H1 (cell line): ENCODE results near the gene GNAT2. TPM values are rescaled to one million over a fixed set of nuclear protein-coding genes. Genes with fewer than 3 reads are reported as not detected.
A peak's percentile ranks its signal among the peaks of the same experiment; 100 is the strongest.

Source experiments
- CTCF ChIA-PET: fragments of 300-600 bp; sonication (Branson Sonifier 250); formaldehyde crosslinking; loops from one replicate; lab custom pipeline; 2021; ENCODE audit not compliant: partially characterized antibody; lab: Charles Lee
- POLR2A ChIA-PET: fragments of 300-600 bp; sonication (Branson Sonifier 250); formaldehyde crosslinking; loops from one replicate; lab custom pipeline; 2021; ENCODE audit warnings: inconsistent platforms; ENCODE audit not compliant: partially characterized antibody; lab: Charles Lee
- DNase-seq, 2 experiments: peaks; one replicate each; pipeline versions ENCODE4 v3.0.0 to v3.0.0-alpha.2; 2010 to 2022; ENCODE audit warnings: low spot score in 2 of 2, low read depth in 1 of 2, mixed read lengths in 1 of 2
- FAIRE-seq: peaks from 2 replicates; lab custom pipeline; 2011; peaks lifted over from hg19 to GRCh38; lab: Jason Lieb, UNC
- H2AFZ ChIP-seq: 2 replicates; pipeline ENCODE4 v1.8.1; 2012; ENCODE audit warnings: low read length, inconsistent platforms
- H2AK5ac ChIP-seq: 2 replicates; pipeline ENCODE4 v1.6.1; 2013; ENCODE audit warnings: low read depth, low read length
- H2BK120ac ChIP-seq: replicated peaks from 2 replicates; pipeline ENCODE3; 2013; ENCODE audit warnings: low read depth, low read length, inconsistent platforms
- H2BK12ac ChIP-seq: 2 replicates; pipeline ENCODE4 v1.6.1; 2013; ENCODE audit warnings: low read depth, low read length
- H2BK15ac ChIP-seq: 2 replicates; pipeline ENCODE4 v1.6.1; 2013; ENCODE audit warnings: low read length
- H2BK20ac ChIP-seq: 2 replicates; pipeline ENCODE4 v1.6.1; 2013; ENCODE audit warnings: low read length
- H2BK5ac ChIP-seq: 2 replicates; pipeline ENCODE4 v1.6.1; 2013; ENCODE audit warnings: low read depth, low read length
- H3K14ac ChIP-seq: 2 replicates; pipeline ENCODE4 v1.6.1; 2013; ENCODE audit warnings: inconsistent platforms; ENCODE audit not compliant: insufficient read length
- H3K18ac ChIP-seq: 2 replicates; pipeline ENCODE4 v1.6.1; 2013; ENCODE audit warnings: low read length; ENCODE audit errors: extremely low read depth
- H3K23ac ChIP-seq: 2 replicates; pipeline ENCODE4 v1.6.1; 2013; ENCODE audit warnings: inconsistent platforms; ENCODE audit not compliant: insufficient read length
- H3K23me2 ChIP-seq: 2 replicates; pipeline ENCODE4 v1.6.1; 2013; ENCODE audit warnings: low read depth, low read length
- H3K27ac ChIP-seq: 2 replicates; pipeline ENCODE4 v1.6.1; 2011; ENCODE audit warnings: low read depth, low read length, inconsistent platforms
- H3K27me3 ChIP-seq, 4 experiments: replicated peaks in 1 of 4; 1 replicate in 1 of 4; 2 replicates in 3 of 4; pipeline versions ENCODE4 v1.6.1 to v1.8.1; 2011 to 2013; ENCODE audit warnings: low read length in 3 of 4, mild to moderate bottlenecking in 3 of 4, inconsistent platforms in 2 of 4, mixed read lengths in 2 of 4, moderate library complexity in 1 of 4; ENCODE audit not compliant: control insufficient read depth in 3 of 4, insufficient read depth in 3 of 4; ENCODE audit errors: extremely low read depth in 1 of 4
- H3K36me3 ChIP-seq, 4 experiments: 2 replicates each; pipeline versions ENCODE4 v1.6.1 to v1.8.1; 2011 to 2013; ENCODE audit warnings: mild to moderate bottlenecking in 4 of 4, low read length in 3 of 4, moderate library complexity in 2 of 4, control low read depth in 1 of 4, inconsistent platforms in 1 of 4; ENCODE audit not compliant: insufficient read depth in 4 of 4, control insufficient read depth in 2 of 4
- H3K4ac ChIP-seq: replicated peaks from 2 replicates; pipeline ENCODE3; 2013; ENCODE audit warnings: low read length, low read depth, mixed read lengths, inconsistent platforms; ENCODE audit not compliant: insufficient read length
- H3K4me1 ChIP-seq, 4 experiments: replicated peaks in 1 of 4; 1 replicate in 1 of 4; 2 replicates in 3 of 4; pipeline versions ENCODE4 v1.6.1 to v1.8.1; 2011 to 2013; ENCODE audit warnings: low read length in 3 of 4, inconsistent platforms in 2 of 4, mixed read lengths in 1 of 4; ENCODE audit not compliant: insufficient read depth in 4 of 4, control insufficient read depth in 3 of 4
- H3K4me2 ChIP-seq, 2 experiments: 2 replicates each; pipeline versions ENCODE4 v1.6.1 to v1.8.1; 2011 to 2013; ENCODE audit warnings: low read depth in 2 of 2, low read length in 2 of 2, control low read depth in 1 of 2, inconsistent platforms in 1 of 2, mild to moderate bottlenecking in 1 of 2; ENCODE audit not compliant: insufficient read depth in 1 of 2
- H3K4me3 ChIP-seq, 4 experiments: fragments of 200-600, 300-600 bp in 1 of 4; sonication (generic), shearing (Covaris generic), sonication (Bioruptor Twin) in 1 of 4; 2 replicates each; pipeline versions ENCODE4 v1.5.1 to v1.8.1; 2011 to 2016; ENCODE audit warnings: low read length in 4 of 4, low read depth in 3 of 4, control low read depth in 2 of 4, inconsistent platforms in 2 of 4, mild to moderate bottlenecking in 2 of 4, mixed read lengths in 1 of 4, moderate library complexity in 1 of 4; ENCODE audit not compliant: insufficient read depth in 2 of 4; ENCODE audit errors: extremely low read depth in 1 of 4
- H3K56ac ChIP-seq: replicated peaks from 2 replicates; pipeline ENCODE3; 2013; ENCODE audit warnings: low read depth, mild to moderate bottlenecking, mixed read lengths, low read length, inconsistent platforms; ENCODE audit not compliant: insufficient read length
- H3K79me1 ChIP-seq: 2 replicates; pipeline ENCODE4 v1.6.1; 2013; ENCODE audit warnings: low read depth, low read length, control low read depth
- H3K79me2 ChIP-seq, 2 experiments: 2 replicates each; pipeline versions ENCODE4 v1.6.1 to v1.8.1; 2012 to 2013; ENCODE audit warnings: low read length in 2 of 2, mild to moderate bottlenecking in 2 of 2, inconsistent platforms in 1 of 2; ENCODE audit not compliant: insufficient read depth in 2 of 2, control insufficient read depth in 1 of 2
- H3K9ac ChIP-seq, 4 experiments: replicated peaks in 1 of 4; 1 replicate in 1 of 4; 2 replicates in 3 of 4; pipeline versions ENCODE4 v1.6.1 to v1.8.1; 2011 to 2013; ENCODE audit warnings: low read depth in 3 of 4, low read length in 3 of 4, control low read depth in 2 of 4, mild to moderate bottlenecking in 2 of 4, moderate library complexity in 2 of 4, inconsistent platforms in 1 of 4; ENCODE audit errors: extremely low read depth in 1 of 4
- H3K9me3 ChIP-seq, 2 experiments: 2 replicates each; pipeline versions ENCODE4 v1.6.1 to v1.8.1; 2012 to 2013; ENCODE audit warnings: mild to moderate bottlenecking in 2 of 2, moderate library complexity in 2 of 2, control low read depth in 1 of 2, inconsistent platforms in 1 of 2, low read depth in 1 of 2, low read length in 1 of 2, mixed read lengths in 1 of 2; ENCODE audit not compliant: insufficient read depth in 2 of 2
- H4K20me1 ChIP-seq, 2 experiments: replicated peaks in 1 of 2; 2 replicates each; pipeline versions ENCODE3 to v1.8.1; 2011 to 2013; ENCODE audit warnings: inconsistent platforms in 2 of 2, low read length in 2 of 2, mild to moderate bottlenecking in 1 of 2; ENCODE audit not compliant: insufficient read depth in 2 of 2, control insufficient read depth in 1 of 2
- H4K5ac ChIP-seq: 2 replicates; pipeline ENCODE4 v1.6.1; 2013; ENCODE audit warnings: low read length, low read depth, mixed read lengths, inconsistent platforms; ENCODE audit not compliant: insufficient read length
- H4K8ac ChIP-seq: 2 replicates; pipeline ENCODE4 v1.8.0; 2013; ENCODE audit warnings: mild to moderate bottlenecking, moderate library complexity, low read length, inconsistent platforms; ENCODE audit not compliant: insufficient read depth; ENCODE audit errors: extremely low read depth
- H4K91ac ChIP-seq: replicated peaks from 2 replicates; pipeline ENCODE3; 2013; ENCODE audit warnings: low read length, mixed read lengths, inconsistent platforms; ENCODE audit not compliant: insufficient read length
- ATF2 ChIP-seq: IDR thresholded peaks from 2 replicates; pipeline ENCODE4 v1.6.1; 2012; ENCODE audit warnings: low read length, inconsistent platforms
- E2F6 ChIP-seq: IDR thresholded peaks from 2 replicates; pipeline ENCODE4 v1.6.1; 2012; ENCODE audit warnings: inconsistent platforms
- EZH2 ChIP-seq: fragments of 200-600 bp; sonication (generic); IDR thresholded peaks from 2 replicates; pipeline ENCODE4 v1.7.1; 2012; ENCODE audit warnings: low read depth, mild to moderate bottlenecking, moderate library complexity, low read length, inconsistent platforms; ENCODE audit not compliant: severe bottlenecking
- GABPA ChIP-seq: IDR thresholded peaks from 2 replicates; pipeline ENCODE4 v1.6.1; 2011; ENCODE audit warnings: mild to moderate bottlenecking, low read length, moderate library complexity, borderline replicate concordance; ENCODE audit not compliant: insufficient read depth
- KDM5A ChIP-seq: fragments of 200-600 bp; IDR thresholded peaks from 2 replicates; pipeline ENCODE4 v1.7.1; 2012; ENCODE audit warnings: mild to moderate bottlenecking, low read length, inconsistent platforms, mixed read lengths
- POLR2AphosphoS5 ChIP-seq: IDR thresholded peaks from 2 replicates; pipeline ENCODE4 v1.6.1; 2011; ENCODE audit warnings: low read depth, low read length
- RFX5 ChIP-seq: IDR thresholded peaks from 2 replicates; pipeline ENCODE4 v1.6.1; 2011; ENCODE audit warnings: low read depth, low read length, improper control_type of control experiment, borderline replicate concordance
- SIRT6 ChIP-seq: IDR thresholded peaks from one replicate; pipeline ENCODE4 v1.7.1; 2012; ENCODE audit warnings: low read length, inconsistent platforms
- TCF12 ChIP-seq: IDR thresholded peaks from 2 replicates; pipeline ENCODE4 v1.6.1; 2011; ENCODE audit warnings: low read depth, mild to moderate bottlenecking, low read length
- WGBS, 2 experiments: shearing (Covaris generic) in 1 of 2; methylation state at CpG; one replicate each; pipeline versions ENCODE4 v1.1.6 to v1.1.7; 2013 to 2015; ENCODE audit warnings: low lambda C conversion rate in 2 of 2, mixed read lengths in 2 of 2, inconsistent platforms in 1 of 2, low coverage in 1 of 2, missing lambda C conversion rate in 1 of 2; ENCODE audit not compliant: insufficient replicate concordance in 2 of 2, insufficient coverage in 1 of 2, insufficient read length in 1 of 2; ENCODE audit errors: extremely low coverage in 1 of 2, missing lambda C conversion rate in 1 of 2; 5-methylcytosine and 5-hydroxymethylcytosine counted together
- polyA plus RNA-seq, 7 experiments: library from polyadenylated mRNA; depleted of rRNA in 3 of 7; stranded (reverse) in 5 of 7; unstranded in 2 of 7; fragments of >200 nt in 5 of 7; fragments of 200-250 nt in 2 of 7; gene quantifications; 1 replicate in 5 of 7; 2 replicates in 1 of 7; 4 replicates in 1 of 7; pipeline versions ENCODE4 v1.2.1 to v1.2.3, GENCODE V29; 2011 to 2013; ENCODE audit warnings: missing spikeins in 2 of 7, mixed read lengths in 2 of 7
- total RNA-seq: library from RNA; stranded (reverse); fragmentation: NEBNext Ultra II Directional; extraction: Animal tissue kit (Norgen Biotek cat#: 25700); gene quantifications from 2 replicates; pipeline ENCODE4 v1.2.1, GENCODE V29; 2021

The GNAT2 gene
- total and polyA plus RNA-seq, 2 of the 8 experiments (the other 6 are each of a cell fraction or from before 2014, with no cell fraction given) = 0.05 TPM; not detected in 1

GRCh38 chr1:109624201-109625010 is 5.0 kb upstream of the GNAT2 start:
- Histone ChIP-seq H3K4ac (no peak overlapping the region), H2BK120ac (no peak overlapping the region), H2AFZ (no peak overlapping the region), H3K4me3 (no peak overlapping the region), H3K23ac (no peak overlapping the region), H3K79me2 (peaks cover 0 to 37% of the 10 kb centered on the region in 2 experiments; a peak in 2 of 4 replicates), H2AK5ac (0 out of 2 replicates have a peak overlapping the region, but pooled peaks have one; percentile 53), H3K9me3 (no peaks in the 10 kb centered on the region), H4K8ac (no peak overlapping the region; the same call in none of the 2 replicates), H3K27ac (no peak overlapping the region), H2BK12ac (no peak overlapping the region), H3K4me1 (peaks cover 0 to 8% (median 5%) of the 10 kb centered on the region in 4 experiments; a peak in 6 of 7 replicates), H4K5ac (no peak overlapping the region), H3K79me1 (peaks cover 17% of the 10 kb centered on the region), H3K14ac (no peak overlapping the region), H3K4me2 (no peak overlapping the region), H4K20me1 (peaks cover 5 to 32% of the 10 kb centered on the region in 2 experiments), H2BK20ac (no peak overlapping the region), H3K36me3 (peaks cover 10 to 24% (median 18%) of the 10 kb centered on the region in 4 experiments; a peak in 7 of 8 replicates), H3K27me3 (no peaks in the 10 kb centered on the region), H4K91ac (no peak overlapping the region), H2BK15ac (no peak overlapping the region), H3K56ac (no peak overlapping the region), H2BK5ac (0 out of 2 replicates have a peak overlapping the region, but pooled peaks have one; percentile 24), H3K18ac (no peak overlapping the region), H3K9ac (peak overlapping the region in 1 of 4 experiments; percentile 16; a peak in 1 of 7 replicates), H3K23me2 (peaks cover 13% of the 10 kb centered on the region)
- FAIRE-seq (no peak), DNase-seq (no peak)
- WGBS, 2 experiments = 89% methylated on average over 15 of the region's 17 CpGs; no CpG with 5 or more reads in 1 of the 2 experiments
- ChIA-PET POLR2A (interaction anchor here (1.1 to 3.0 kb wide), 5 partner anchors 9 to 360 kb away, joined by 3 to 16 read pairs (median 5); partner anchors contain the start of genes AHCYL1 and GNAI3), CTCF (interaction anchor here (0.5 to 10.4 kb wide), 21 partner anchors 8 to 360 kb away, joined by 3 to 73 read pairs (median 4); partner anchors contain the start of gene AHCYL1)
- no peak for TF ChIP-seq RFX5
- TF ChIP-seq SIRT6 = no peak
- TF ChIP-seq POLR2AphosphoS5 = no peak
- TF ChIP-seq KDM5A = no peak
- no peak for TF ChIP-seq EZH2
- no peak for TF ChIP-seq E2F6
- TF ChIP-seq ATF2 = no peak
- TF ChIP-seq TCF12 = no peak
- TF ChIP-seq GABPA = no peak
